Measurements from ENCODE around the gene IMP4. TPM values are rescaled to one million over a fixed set of nuclear protein-coding genes. Genes with fewer than 3 reads are reported as not detected.

IMP4 gene
- total and polyA plus RNA-seq, 2 of the 13 experiments (the other 11 are each of a cell fraction or from before 2014, with no cell fraction given): 142 to 158 TPM

DNA sequence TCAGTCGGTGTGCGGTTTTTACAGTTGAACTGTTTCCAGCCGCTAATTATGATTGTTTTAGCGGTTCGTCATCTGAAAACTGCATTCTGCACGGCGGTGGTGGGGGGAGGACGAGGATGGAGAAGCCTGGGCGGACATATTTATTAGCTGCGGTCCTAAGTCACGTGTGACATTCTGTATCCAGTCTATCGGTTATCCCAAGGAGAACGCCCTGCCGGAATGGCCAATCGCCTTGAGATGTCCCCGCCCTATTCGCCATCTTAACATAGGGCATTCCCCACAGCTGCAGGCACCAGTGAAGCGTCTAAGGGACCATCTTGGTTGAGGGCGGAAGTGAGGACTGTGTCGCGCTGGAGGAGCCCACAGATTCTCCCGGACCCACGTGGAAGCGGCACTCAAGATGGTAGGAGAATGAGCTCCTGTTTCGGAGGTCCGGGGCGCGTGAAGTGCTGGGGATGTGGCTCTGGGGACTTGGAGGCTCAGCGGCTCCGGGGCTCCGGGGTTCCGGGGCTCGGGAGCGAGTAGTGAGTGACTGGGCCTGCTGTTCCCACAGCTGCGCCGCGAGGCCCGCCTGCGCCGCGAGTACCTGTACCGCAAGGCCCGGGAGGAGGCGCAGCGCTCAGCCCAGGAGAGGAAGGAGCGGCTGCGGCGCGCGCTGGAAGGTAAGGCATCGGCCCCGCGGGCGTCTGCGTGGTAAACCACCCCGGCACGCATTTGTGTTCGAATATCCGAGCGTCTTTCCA, at the start of gene IMP4 (continued):
- TF ChIP-seq HNRNPK (IDR thresholded peaks at IDR 0.05; ENCODE audit: low read depth, low read length, poor library complexity, severe bottlenecking) (no peak), PHB2 (IDR thresholded peaks at IDR 0.05; ENCODE audit: partially characterized antibody) (no peak), ZSCAN21 (CRISPR knock-in tag; IDR thresholded peaks at IDR 0.05; ENCODE audit: borderline replicate concordance) (peak; percentile 62; the same call in 1 of the 2 replicates), NFE2L2 (IDR thresholded peaks at IDR 0.05; ENCODE audit: low read length) (no peak), CBX1 (IDR thresholded peaks at IDR 0.05; ENCODE audit: low read depth) (no peak), ZNF775 (CRISPR knock-in tag; IDR thresholded peaks at IDR 0.05; ENCODE audit: borderline replicate concordance) (no peak), ERF (CRISPR knock-in tag; IDR thresholded peaks at IDR 0.05) (peak; percentile 88), ZKSCAN5 (CRISPR knock-in tag; IDR thresholded peaks at IDR 0.05) (no peak), ZNF143 (CRISPR knock-in tag; IDR thresholded peaks at IDR 0.05) (peak; percentile 24; the same call in 1 of the 2 replicates), BHLHE40 (IDR thresholded peaks at IDR 0.05; ENCODE audit: low read length) (peak; percentile 86), ZNF24 (IDR thresholded peaks at IDR 0.05) (0 out of 2 replicates have a peak, but pooled peaks have one; percentile 43), MTA1 (CRISPR knock-in tag; IDR thresholded peaks at IDR 0.05; ENCODE audit: borderline replicate concordance) (peak; percentile 89; the same call in 1 of the 2 replicates), ZNF530 (CRISPR knock-in tag; IDR thresholded peaks at IDR 0.05; ENCODE audit: low read depth) (no peak), RFXANK (CRISPR knock-in tag; IDR thresholded peaks at IDR 0.05) (peak; percentile 22; the same call in 1 of the 2 replicates), RBM22 (optimal IDR thresholded peaks at IDR 0.05; ENCODE audit: low read length) (no peak), SCMH1 (CRISPR knock-in tag; IDR thresholded peaks at IDR 0.05; ENCODE audit: borderline replicate concordance) (no peak), ATF1 (CRISPR knock-in tag; IDR thresholded peaks at IDR 0.05) (peak; percentile 43)
- TF ChIP-seq, protein P1, sequence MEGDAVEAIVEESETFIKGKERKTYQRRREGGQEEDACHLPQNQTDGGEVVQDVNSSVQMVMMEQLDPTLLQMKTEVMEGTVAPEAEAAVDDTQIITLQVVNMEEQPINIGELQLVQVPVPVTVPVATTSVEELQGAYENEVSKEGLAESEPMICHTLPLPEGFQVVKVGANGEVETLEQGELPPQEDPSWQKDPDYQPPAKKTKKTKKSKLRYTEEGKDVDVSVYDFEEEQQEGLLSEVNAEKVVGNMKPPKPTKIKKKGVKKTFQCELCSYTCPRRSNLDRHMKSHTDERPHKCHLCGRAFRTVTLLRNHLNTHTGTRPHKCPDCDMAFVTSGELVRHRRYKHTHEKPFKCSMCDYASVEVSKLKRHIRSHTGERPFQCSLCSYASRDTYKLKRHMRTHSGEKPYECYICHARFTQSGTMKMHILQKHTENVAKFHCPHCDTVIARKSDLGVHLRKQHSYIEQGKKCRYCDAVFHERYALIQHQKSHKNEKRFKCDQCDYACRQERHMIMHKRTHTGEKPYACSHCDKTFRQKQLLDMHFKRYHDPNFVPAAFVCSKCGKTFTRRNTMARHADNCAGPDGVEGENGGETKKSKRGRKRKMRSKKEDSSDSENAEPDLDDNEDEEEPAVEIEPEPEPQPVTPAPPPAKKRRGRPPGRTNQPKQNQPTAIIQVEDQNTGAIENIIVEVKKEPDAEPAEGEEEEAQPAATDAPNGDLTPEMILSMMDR (CRISPR knock-in tag; IDR thresholded peaks at IDR 0.05): peak; percentile 77
- TF ChIP-seq, protein P2, sequence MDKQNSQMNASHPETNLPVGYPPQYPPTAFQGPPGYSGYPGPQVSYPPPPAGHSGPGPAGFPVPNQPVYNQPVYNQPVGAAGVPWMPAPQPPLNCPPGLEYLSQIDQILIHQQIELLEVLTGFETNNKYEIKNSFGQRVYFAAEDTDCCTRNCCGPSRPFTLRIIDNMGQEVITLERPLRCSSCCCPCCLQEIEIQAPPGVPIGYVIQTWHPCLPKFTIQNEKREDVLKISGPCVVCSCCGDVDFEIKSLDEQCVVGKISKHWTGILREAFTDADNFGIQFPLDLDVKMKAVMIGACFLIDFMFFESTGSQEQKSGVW (CRISPR knock-in tag; IDR thresholded peaks at IDR 0.05; ENCODE audit: borderline replicate concordance): no peak
- TF ChIP-seq, protein P3, sequence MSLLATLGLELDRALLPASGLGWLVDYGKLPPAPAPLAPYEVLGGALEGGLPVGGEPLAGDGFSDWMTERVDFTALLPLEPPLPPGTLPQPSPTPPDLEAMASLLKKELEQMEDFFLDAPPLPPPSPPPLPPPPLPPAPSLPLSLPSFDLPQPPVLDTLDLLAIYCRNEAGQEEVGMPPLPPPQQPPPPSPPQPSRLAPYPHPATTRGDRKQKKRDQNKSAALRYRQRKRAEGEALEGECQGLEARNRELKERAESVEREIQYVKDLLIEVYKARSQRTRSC (CRISPR knock-in tag; IDR thresholded peaks at IDR 0.05; ENCODE audit: low read depth): no peak
- TF ChIP-seq, protein P4, sequence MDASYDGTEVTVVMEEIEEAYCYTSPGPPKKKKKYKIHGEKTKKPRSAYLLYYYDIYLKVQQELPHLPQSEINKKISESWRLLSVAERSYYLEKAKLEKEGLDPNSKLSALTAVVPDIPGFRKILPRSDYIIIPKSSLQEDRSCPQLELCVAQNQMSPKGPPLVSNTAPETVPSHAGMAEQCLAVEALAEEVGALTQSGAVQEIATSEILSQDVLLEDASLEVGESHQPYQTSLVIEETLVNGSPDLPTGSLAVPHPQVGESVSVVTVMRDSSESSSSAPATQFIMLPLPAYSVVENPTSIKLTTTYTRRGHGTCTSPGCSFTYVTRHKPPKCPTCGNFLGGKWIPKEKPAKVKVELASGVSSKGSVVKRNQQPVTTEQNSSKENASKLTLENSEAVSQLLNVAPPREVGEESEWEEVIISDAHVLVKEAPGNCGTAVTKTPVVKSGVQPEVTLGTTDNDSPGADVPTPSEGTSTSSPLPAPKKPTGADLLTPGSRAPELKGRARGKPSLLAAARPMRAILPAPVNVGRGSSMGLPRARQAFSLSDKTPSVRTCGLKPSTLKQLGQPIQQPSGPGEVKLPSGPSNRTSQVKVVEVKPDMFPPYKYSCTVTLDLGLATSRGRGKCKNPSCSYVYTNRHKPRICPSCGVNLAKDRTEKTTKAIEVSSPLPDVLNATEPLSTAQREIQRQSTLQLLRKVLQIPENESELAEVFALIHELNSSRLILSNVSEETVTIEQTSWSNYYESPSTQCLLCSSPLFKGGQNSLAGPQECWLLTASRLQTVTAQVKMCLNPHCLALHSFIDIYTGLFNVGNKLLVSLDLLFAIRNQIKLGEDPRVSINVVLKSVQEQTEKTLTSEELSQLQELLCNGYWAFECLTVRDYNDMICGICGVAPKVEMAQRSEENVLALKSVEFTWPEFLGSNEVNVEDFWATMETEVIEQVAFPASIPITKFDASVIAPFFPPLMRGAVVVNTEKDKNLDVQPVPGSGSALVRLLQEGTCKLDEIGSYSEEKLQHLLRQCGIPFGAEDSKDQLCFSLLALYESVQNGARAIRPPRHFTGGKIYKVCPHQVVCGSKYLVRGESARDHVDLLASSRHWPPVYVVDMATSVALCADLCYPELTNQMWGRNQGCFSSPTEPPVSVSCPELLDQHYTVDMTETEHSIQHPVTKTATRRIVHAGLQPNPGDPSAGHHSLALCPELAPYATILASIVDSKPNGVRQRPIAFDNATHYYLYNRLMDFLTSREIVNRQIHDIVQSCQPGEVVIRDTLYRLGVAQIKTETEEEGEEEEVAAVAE (CRISPR knock-in tag; IDR thresholded peaks at IDR 0.05; ENCODE audit: borderline replicate concordance): peak; percentile 85; the same call in 1 of the 2 replicates
- TF ChIP-seq, protein P5, sequence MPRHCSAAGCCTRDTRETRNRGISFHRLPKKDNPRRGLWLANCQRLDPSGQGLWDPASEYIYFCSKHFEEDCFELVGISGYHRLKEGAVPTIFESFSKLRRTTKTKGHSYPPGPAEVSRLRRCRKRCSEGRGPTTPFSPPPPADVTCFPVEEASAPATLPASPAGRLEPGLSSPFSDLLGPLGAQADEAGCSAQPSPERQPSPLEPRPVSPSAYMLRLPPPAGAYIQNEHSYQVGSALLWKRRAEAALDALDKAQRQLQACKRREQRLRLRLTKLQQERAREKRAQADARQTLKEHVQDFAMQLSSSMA (CRISPR knock-in tag; IDR thresholded peaks at IDR 0.05): peak; percentile 96
